Measurements from ENCODE around the gene FOXN3. TPM values are rescaled to one million over a fixed set of nuclear protein-coding genes. Genes with fewer than 3 reads are reported as not detected.

Gene FOXN3
- total RNA-seq, 4 donors from 2014 or later: 27.4 to 91.4 (median 39.2) TPM

- H3K36me3 ChIP-seq: peaks cover 0 to 9% (median 0%) of the 10 kb centered on the region in 3 donors
- WGBS, 2 donors: 49 to 60% methylated on average over 11 of the region's 11 CpGs
- H3K4me1 ChIP-seq: peaks cover under 1 to 69% (median 25%) of the 10 kb centered on the region in 3 donors
- H3K9me3 ChIP-seq: no peaks in the 10 kb centered on the region
- H3K4me3 ChIP-seq: peak overlapping the region in 3 of 4 donors; percentile 11 to 40 (median 12)
- no peak for DNase-seq
- intact Hi-C loops (cut with DNase I): no loop called here
- TF ChIP-seq, protein P1, sequence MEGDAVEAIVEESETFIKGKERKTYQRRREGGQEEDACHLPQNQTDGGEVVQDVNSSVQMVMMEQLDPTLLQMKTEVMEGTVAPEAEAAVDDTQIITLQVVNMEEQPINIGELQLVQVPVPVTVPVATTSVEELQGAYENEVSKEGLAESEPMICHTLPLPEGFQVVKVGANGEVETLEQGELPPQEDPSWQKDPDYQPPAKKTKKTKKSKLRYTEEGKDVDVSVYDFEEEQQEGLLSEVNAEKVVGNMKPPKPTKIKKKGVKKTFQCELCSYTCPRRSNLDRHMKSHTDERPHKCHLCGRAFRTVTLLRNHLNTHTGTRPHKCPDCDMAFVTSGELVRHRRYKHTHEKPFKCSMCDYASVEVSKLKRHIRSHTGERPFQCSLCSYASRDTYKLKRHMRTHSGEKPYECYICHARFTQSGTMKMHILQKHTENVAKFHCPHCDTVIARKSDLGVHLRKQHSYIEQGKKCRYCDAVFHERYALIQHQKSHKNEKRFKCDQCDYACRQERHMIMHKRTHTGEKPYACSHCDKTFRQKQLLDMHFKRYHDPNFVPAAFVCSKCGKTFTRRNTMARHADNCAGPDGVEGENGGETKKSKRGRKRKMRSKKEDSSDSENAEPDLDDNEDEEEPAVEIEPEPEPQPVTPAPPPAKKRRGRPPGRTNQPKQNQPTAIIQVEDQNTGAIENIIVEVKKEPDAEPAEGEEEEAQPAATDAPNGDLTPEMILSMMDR (IDR thresholded peaks at IDR 0.05): no peak
- no peak for TF ChIP-seq POLR2A (IDR thresholded peaks at IDR 0.05)
- H3K27ac ChIP-seq: peak overlapping the region; percentile 63 to 81 (median 72)
- no peaks in the 10 kb centered on the region for H3K27me3 ChIP-seq
Measured at GRCh38 chr14:89422181-89422951, 5.3 kb upstream of the FOXN3 start.

GRCh38 chr14:89420502-89420901, 3.5 kb upstream of the FOXN3 start:
- H3K27me3 ChIP-seq: no peaks in the 10 kb centered on the region
- DNase-seq: no peak
- intact Hi-C loops (cut with DNase I): no loop called here
- peaks cover 0 to 64% (median 25%) of the 10 kb centered on the region in 3 donors for H3K4me1 ChIP-seq
- no peak overlapping the region for H3K4me3 ChIP-seq
- H3K9me3 ChIP-seq: no peaks in the 10 kb centered on the region
- WGBS, 2 donors: 49 to 58% methylated on average over 3 of the region's 3 CpGs
- peak overlapping the region in 1 of 4 donors; percentile 14 for H3K27ac ChIP-seq
- peaks cover 0 to 9% (median 0%) of the 10 kb centered on the region in 3 donors for H3K36me3 ChIP-seq
- TF ChIP-seq, protein P1 (IDR thresholded peaks at IDR 0.05): no peak
- no peak for TF ChIP-seq POLR2A (IDR thresholded peaks at IDR 0.05)

GRCh38 chr14:89419973-89420482, 3.0 kb upstream of the FOXN3 start:
- Histone ChIP-seq H3K9me3 (no peaks in the 10 kb centered on the region), H3K4me1 (peaks cover 3 to 67% (median 28%) of the 10 kb centered on the region in 3 donors), H3K4me3 (no peak overlapping the region), H3K27ac (peak overlapping the region in 1 of 4 donors; percentile 14), H3K27me3 (no peaks in the 10 kb centered on the region), H3K36me3 (peaks cover 0 to 9% (median 0%) of the 10 kb centered on the region in 3 donors)
- WGBS, 2 donors: 92 to 97% methylated on average over 4 to 6 of the region's 6 CpGs
- no peak for TF ChIP-seq POLR2A (IDR thresholded peaks at IDR 0.05)
- TF ChIP-seq, protein P1 (IDR thresholded peaks at IDR 0.05): no peak
- DNase-seq: no peak
- intact Hi-C loops (cut with DNase I): no loop called here

DNA sequence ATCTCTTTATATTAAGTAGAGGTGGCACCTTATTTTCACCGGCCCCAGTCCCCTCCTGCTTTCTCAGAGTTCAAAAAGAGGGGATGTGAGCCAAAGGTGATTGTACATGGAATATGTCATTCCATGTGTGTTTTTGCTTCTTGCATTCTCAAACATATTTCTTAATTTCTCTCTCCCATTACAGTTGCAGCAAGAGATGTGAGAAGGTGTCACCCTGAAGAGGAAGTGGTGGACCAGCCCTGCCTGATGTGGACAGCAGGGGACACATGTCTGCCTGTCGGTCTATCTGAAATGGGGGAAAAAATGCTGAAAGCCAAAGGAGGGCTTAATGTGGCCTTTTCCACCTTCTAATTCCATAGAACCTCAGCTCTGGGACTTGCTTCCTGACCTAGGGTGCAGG, 1.9 kb upstream of the FOXN3 start:
- no peaks in the 10 kb centered on the region for H3K9me3 ChIP-seq
- no peaks in the 10 kb centered on the region for H3K27me3 ChIP-seq
- intact Hi-C loops (cut with DNase I): no loop called here
- H3K27ac ChIP-seq: peak overlapping the region in 3 of 4 donors; percentile 96 to 99 (median 97)
- peaks cover 11 to 70% (median 38%) of the 10 kb centered on the region in 3 donors for H3K4me1 ChIP-seq
- no peak for DNase-seq
- peaks cover 0 to 9% (median 0%) of the 10 kb centered on the region in 3 donors for H3K36me3 ChIP-seq
- TF ChIP-seq POLR2A (IDR thresholded peaks at IDR 0.05): no peak
- TF ChIP-seq, protein P1 (IDR thresholded peaks at IDR 0.05): no peak
- WGBS, 2 donors: 76 to 80% methylated on average over 2 of the region's 2 CpGs
- H3K4me3 ChIP-seq: no peak overlapping the region

- no peak for DNase-seq
- no peak for TF ChIP-seq POLR2A (IDR thresholded peaks at IDR 0.05)
- TF ChIP-seq, protein P1 (IDR thresholded peaks at IDR 0.05): no peak
- H3K27me3 ChIP-seq: no peaks in the 10 kb centered on the region
- WGBS, 2 donors: 44 to 60% methylated on average over 1 to 6 of the region's 7 CpGs
- intact Hi-C loops (cut with DNase I): no loop called here
- H3K27ac ChIP-seq: peak overlapping the region; percentile 96 to 99 (median 98)
- peaks cover 0 to 10% (median 0%) of the 10 kb centered on the region in 3 donors for H3K36me3 ChIP-seq
- H3K4me3 ChIP-seq: peak overlapping the region in 3 of 4 donors; percentile 86 to 96 (median 91)
- peaks cover 11 to 70% (median 37%) of the 10 kb centered on the region in 3 donors for H3K4me1 ChIP-seq
- no peaks in the 10 kb centered on the region for H3K9me3 ChIP-seq
Measured at GRCh38 chr14:89418452-89418851, 1.4 kb upstream of the FOXN3 start.
